CD8-positive, alpha-beta memory T cell (primary cell): ENCODE measurements around the gene CPEB1. TPM values are rescaled to one million over a fixed set of nuclear protein-coding genes. Genes with fewer than 3 reads are reported as not detected.
A peak's percentile ranks its signal among the peaks of the same experiment; 100 is the strongest.

Experiments used
- CTCF ChIA-PET: fragments of 350-600 bp; sonication (Branson Sonifier 250); formaldehyde crosslinking; loops from one replicate; lab custom pipeline; 2021; ENCODE audit warnings: antibody characterized with exemption; lab: Charles Lee
- POLR2A ChIA-PET: fragments of 350-600 bp; sonication (Branson Sonifier 250); formaldehyde crosslinking; loops from one replicate; lab custom pipeline; 2021; ENCODE audit warnings: antibody characterized with exemption; lab: Charles Lee
- DNase-seq, 5 donors: peaks; one replicate each; pipeline versions ENCODE4 v3.0.0 to v3.0.0-alpha.2; 2020 to 2022; ENCODE audit warnings: mixed read lengths in 1 of 5
- H3K27ac ChIP-seq: one replicate; pipeline ENCODE4 v1.7.0; 2013; ENCODE audit warnings: low read depth, mild to moderate bottlenecking, low read length, moderate library complexity
- H3K27me3 ChIP-seq: 2 replicates; pipeline ENCODE4 v1.7.0; 2013; ENCODE audit warnings: low read length, mild to moderate bottlenecking; ENCODE audit not compliant: insufficient read depth, poor library complexity, severe bottlenecking
- H3K36me3 ChIP-seq: 2 replicates; pipeline ENCODE4 v1.7.0; 2013; ENCODE audit warnings: mild to moderate bottlenecking, low read length, moderate library complexity; ENCODE audit not compliant: insufficient read depth
- H3K4me1 ChIP-seq: 2 replicates; pipeline ENCODE4 v1.7.0; 2013; ENCODE audit warnings: mild to moderate bottlenecking, low read length, moderate library complexity; ENCODE audit not compliant: insufficient read depth
- H3K4me3 ChIP-seq: 2 replicates; pipeline ENCODE4 v1.7.0; 2013; ENCODE audit warnings: mild to moderate bottlenecking, low read length
- H3K9me3 ChIP-seq: 2 replicates; pipeline ENCODE4 v1.7.0; 2013; ENCODE audit warnings: mild to moderate bottlenecking, low read length
- H3K27ac Mint-ChIP-seq, 8 donors: one replicate each; pipeline ENCODE4 v1.8.0; 2020 to 2021; ENCODE audit warnings: mixed read lengths in 8 of 8, mild to moderate bottlenecking in 6 of 8, inconsistent platforms in 3 of 8, moderate library complexity in 3 of 8
- H3K27me3 Mint-ChIP-seq, 2 donors: one replicate each; pipeline ENCODE4 v1.8.0; 2020 to 2021; ENCODE audit warnings: mixed read lengths in 2 of 2, mild to moderate bottlenecking in 1 of 2, moderate library complexity in 1 of 2
- H3K36me3 Mint-ChIP-seq, 3 donors: one replicate each; pipeline ENCODE4 v1.8.0; 2020 to 2021; ENCODE audit warnings: mixed read lengths in 3 of 3, inconsistent platforms in 1 of 3, mild to moderate bottlenecking in 1 of 3
- H3K4me1 Mint-ChIP-seq, 3 donors: one replicate each; pipeline ENCODE4 v1.8.0; 2020 to 2021; ENCODE audit warnings: mixed read lengths in 3 of 3, inconsistent platforms in 1 of 3, mild to moderate bottlenecking in 1 of 3
- H3K4me3 Mint-ChIP-seq, 7 donors: one replicate each; pipeline ENCODE4 v1.8.0; 2020 to 2021; ENCODE audit warnings: mixed read lengths in 7 of 7, mild to moderate bottlenecking in 6 of 7, moderate library complexity in 4 of 7, inconsistent platforms in 2 of 7
- H3K9me3 Mint-ChIP-seq, 5 donors: one replicate each; pipeline ENCODE4 v1.8.0; 2020 to 2022; ENCODE audit warnings: mixed read lengths in 5 of 5, mild to moderate bottlenecking in 3 of 5, moderate library complexity in 2 of 5, inconsistent platforms in 1 of 5
- polyA plus RNA-seq: library from polyadenylated mRNA; unstranded; fragments of 300-500 nt; fragmentation: Illumina TruSeq; gene quantifications from one replicate; pipeline ENCODE4 v1.2.3, GENCODE V29; 2021
- total RNA-seq, 2 experiments: library from RNA; stranded (reverse); gene quantifications; one replicate each; pipeline ENCODE4 v1.2.3, GENCODE V29; 2021

The CPEB1 gene
- total and polyA plus RNA-seq, 3 experiments from 2014 or later, result 0.44 to 1.2 (median 0.44) TPM

DNA sequence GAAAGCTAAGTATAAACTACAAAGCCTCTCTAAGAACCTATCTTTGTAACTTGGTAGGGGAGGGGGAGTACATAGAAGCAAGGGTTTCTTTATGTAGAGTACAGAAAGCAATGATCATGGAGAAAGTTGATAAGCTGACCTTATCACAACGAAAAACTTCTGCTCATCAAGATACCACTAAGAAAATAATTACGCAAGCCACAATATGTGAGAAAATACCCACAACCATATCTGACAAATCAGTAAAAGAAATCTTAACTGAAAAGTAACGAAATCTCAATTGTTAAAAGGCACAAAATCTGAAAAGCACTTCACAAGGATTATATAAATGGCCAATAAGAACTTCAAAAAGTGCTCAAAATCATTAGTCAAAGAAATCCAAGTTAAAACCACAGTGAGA is 71.8 kb downstream of the CPEB1 start:
- Histone ChIP-seq H3K27me3 (peaks cover 3% of the 10 kb centered on the region), H3K27ac (no peak overlapping the region), H3K4me1 (no peaks in the 10 kb centered on the region), H3K4me3 (no peak overlapping the region), H3K36me3 (no peaks in the 10 kb centered on the region), H3K9me3 (no peaks in the 10 kb centered on the region)
- H3K27ac Mint-ChIP-seq, result no peak overlapping the region
- no peaks in the 10 kb centered on the region for H3K9me3 Mint-ChIP-seq
- no peaks in the 10 kb centered on the region for H3K4me1 Mint-ChIP-seq
- no peak for DNase-seq
- POLR2A ChIA-PET, result no interaction called here
- H3K27me3 Mint-ChIP-seq, result peaks cover 4 to 40% of the 10 kb centered on the region in 2 donors
- CTCF ChIA-PET, result interaction anchor here (0.7 kb wide), 1 partner anchor 32 kb away, joined by 3 read pairs; no protein-coding TSS in a partner anchor
- H3K4me3 Mint-ChIP-seq, result no peak overlapping the region
- H3K36me3 Mint-ChIP-seq, result no peaks in the 10 kb centered on the region

DNA sequence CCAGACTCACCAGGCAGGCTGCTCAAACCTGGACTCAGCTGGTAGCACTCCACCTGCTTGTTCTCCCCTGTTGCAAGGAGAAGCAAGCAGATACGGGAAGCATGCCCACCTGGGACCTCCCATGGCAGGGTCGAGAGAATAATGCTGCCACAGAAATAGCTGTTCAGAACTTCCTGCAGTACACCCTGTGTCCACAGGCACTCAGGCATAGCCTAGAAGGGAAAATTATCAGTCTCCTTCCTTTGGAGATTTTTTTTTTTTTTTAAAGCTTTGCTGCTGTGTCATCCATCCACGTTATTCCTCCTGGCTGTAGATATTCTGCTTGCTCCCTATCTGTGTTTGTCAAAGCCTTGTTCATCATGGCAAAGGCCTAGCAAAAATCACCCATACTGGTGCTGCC is 74.2 kb downstream of the CPEB1 start:
- no peak overlapping the region for H3K4me3 Mint-ChIP-seq
- H3K27me3 ChIP-seq, result peaks cover 3% of the 10 kb centered on the region
- no peaks in the 10 kb centered on the region for H3K9me3 ChIP-seq
- no peak overlapping the region for H3K4me3 ChIP-seq
- H3K27ac Mint-ChIP-seq, result no peak overlapping the region
- H3K36me3 Mint-ChIP-seq, result no peaks in the 10 kb centered on the region
- ChIA-PET POLR2A (no interaction called here), CTCF (no interaction called here)
- H3K9me3 Mint-ChIP-seq, result no peaks in the 10 kb centered on the region
- DNase-seq, result no peak
- H3K4me1 Mint-ChIP-seq, result no peaks in the 10 kb centered on the region
- H3K27me3 Mint-ChIP-seq, result peaks cover 3 to 36% of the 10 kb centered on the region in 2 donors
- H3K27ac ChIP-seq, result no peak overlapping the region
- H3K4me1 ChIP-seq, result no peaks in the 10 kb centered on the region
- H3K36me3 ChIP-seq, result no peaks in the 10 kb centered on the region

DNA sequence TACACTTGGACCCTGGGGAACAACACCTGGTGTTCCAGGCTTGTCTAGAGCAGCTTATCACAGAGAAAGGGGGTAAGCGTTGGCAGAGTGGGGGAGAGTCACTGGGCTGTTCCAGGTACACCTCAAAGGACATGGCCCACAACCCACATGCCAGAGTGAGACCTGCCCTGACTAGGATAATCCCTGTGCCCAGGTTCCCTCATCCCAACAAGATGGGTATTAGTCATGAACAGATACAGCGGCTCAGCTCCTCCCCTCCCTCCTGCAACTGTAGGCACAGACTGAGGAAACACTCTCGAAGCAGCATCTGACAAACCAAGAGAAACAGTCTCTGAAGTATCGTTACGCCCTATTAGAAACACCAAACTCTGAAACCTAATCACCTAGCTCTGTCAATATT is 74.9 kb downstream of the CPEB1 start:
- no peak overlapping the region for H3K27ac ChIP-seq
- peaks cover 3% of the 10 kb centered on the region for H3K27me3 ChIP-seq
- H3K27me3 Mint-ChIP-seq, result peaks cover 3 to 36% of the 10 kb centered on the region in 2 donors
- no peaks in the 10 kb centered on the region for H3K36me3 Mint-ChIP-seq
- no peaks in the 10 kb centered on the region for H3K9me3 Mint-ChIP-seq
- no peak overlapping the region for H3K4me3 ChIP-seq
- H3K4me1 Mint-ChIP-seq, result no peaks in the 10 kb centered on the region
- H3K4me3 Mint-ChIP-seq, result no peak overlapping the region
- CTCF ChIA-PET, result interaction anchor here (0.7 kb wide), 1 partner anchor 118 kb away, joined by 3 read pairs; no protein-coding TSS in a partner anchor
- H3K4me1 ChIP-seq, result no peaks in the 10 kb centered on the region
- H3K36me3 ChIP-seq, result no peaks in the 10 kb centered on the region
- peak overlapping the region in 1 of 8 donors; percentile 30 for H3K27ac Mint-ChIP-seq
- no peak for DNase-seq
- POLR2A ChIA-PET, result no interaction called here
- H3K9me3 ChIP-seq, result no peaks in the 10 kb centered on the region

DNA sequence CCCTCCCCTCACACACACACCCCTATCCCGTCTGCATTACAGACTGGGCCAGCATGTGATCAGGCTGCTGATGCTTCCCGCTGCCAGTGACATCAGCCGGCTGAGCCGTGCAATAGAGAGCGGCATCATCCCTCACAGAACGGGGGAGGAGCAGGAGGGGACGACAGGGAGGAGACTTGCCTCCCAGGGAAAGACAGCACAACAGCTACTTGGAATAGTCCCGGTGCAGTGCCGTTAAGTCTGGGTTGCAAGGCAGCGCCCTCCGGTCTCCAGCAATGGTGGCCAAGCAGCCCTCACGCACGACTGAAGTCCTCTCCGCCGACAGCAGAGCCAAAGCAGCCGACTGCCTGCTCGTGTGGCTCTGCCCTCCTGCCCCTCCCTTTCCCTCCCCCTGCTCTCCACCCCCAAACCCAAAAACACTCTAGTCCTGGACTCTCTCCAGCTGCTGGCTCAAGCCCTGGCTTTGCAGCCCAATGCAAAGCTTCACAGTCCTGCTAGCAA is 75.4 kb downstream of the CPEB1 start:
- peak overlapping the region in 2 of 8 donors; percentile 12 to 30 for H3K27ac Mint-ChIP-seq
- peaks cover 3% of the 10 kb centered on the region for H3K27me3 ChIP-seq
- POLR2A ChIA-PET, result no interaction called here
- H3K27ac ChIP-seq, result no peak overlapping the region
- H3K9me3 Mint-ChIP-seq, result no peaks in the 10 kb centered on the region
- no peaks in the 10 kb centered on the region for H3K36me3 Mint-ChIP-seq
- H3K4me3 ChIP-seq, result no peak overlapping the region
- DNase-seq, result no peak
- H3K27me3 Mint-ChIP-seq, result peaks cover 3 to 39% of the 10 kb centered on the region in 2 donors
- no peak overlapping the region for H3K4me3 Mint-ChIP-seq
- H3K36me3 ChIP-seq, result no peaks in the 10 kb centered on the region
- CTCF ChIA-PET, result interaction anchor here (0.7 kb wide), 1 partner anchor 118 kb away, joined by 3 read pairs; no protein-coding TSS in a partner anchor
- no peaks in the 10 kb centered on the region for H3K4me1 ChIP-seq
- no peaks in the 10 kb centered on the region for H3K9me3 ChIP-seq
- H3K4me1 Mint-ChIP-seq, result no peaks in the 10 kb centered on the region

DNA sequence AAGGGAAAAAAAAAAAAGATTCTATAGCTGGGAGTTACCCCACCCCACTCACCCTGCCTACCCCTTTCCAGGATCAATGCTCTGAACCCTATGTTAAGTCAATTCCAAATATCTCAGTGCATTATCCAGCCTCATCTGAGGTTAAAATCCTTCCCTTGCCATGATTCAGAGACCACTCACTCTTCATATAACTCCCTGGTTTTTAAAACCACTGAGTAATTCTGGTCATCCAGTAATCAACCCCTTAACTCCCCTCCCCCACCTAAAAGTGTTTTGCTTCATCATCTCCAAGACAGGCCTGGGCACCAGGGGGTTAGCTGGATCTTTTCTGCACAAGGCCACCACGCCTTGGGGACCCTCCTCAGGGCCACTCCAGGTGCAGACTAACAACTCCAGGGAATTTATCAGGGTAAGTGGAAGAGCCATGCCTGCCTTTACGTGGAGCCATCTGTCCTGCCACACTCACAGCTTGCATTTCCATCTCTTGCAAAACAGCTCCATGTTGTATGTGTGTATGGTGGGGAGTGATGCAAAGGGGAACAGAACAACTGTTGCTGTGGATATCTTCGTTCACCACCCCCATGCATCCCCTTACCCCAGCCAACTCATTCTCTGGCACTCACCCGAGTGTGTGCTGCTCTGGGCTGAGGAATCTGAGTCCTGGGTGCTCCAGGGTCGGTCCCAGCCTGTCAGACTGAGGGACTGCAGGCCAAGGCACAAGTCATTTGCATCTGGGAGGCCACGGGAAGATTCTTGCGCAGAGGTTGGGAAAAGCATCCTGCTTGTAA is 76.2 kb downstream of the CPEB1 start:
- H3K4me1 Mint-ChIP-seq, result no peaks in the 10 kb centered on the region
- Histone ChIP-seq H3K4me3 (no peak overlapping the region), H3K27ac (no peak overlapping the region), H3K9me3 (no peaks in the 10 kb centered on the region), H3K4me1 (no peaks in the 10 kb centered on the region), H3K36me3 (no peaks in the 10 kb centered on the region), H3K27me3 (peaks cover 3% of the 10 kb centered on the region)
- H3K27me3 Mint-ChIP-seq, result peaks cover 3 to 38% of the 10 kb centered on the region in 2 donors
- no peaks in the 10 kb centered on the region for H3K9me3 Mint-ChIP-seq
- H3K4me3 Mint-ChIP-seq, result no peak overlapping the region
- DNase-seq, result no peak
- no peaks in the 10 kb centered on the region for H3K36me3 Mint-ChIP-seq
- H3K27ac Mint-ChIP-seq, result no peak overlapping the region
- ChIA-PET CTCF (no interaction called here), POLR2A (no interaction called here)

DNA sequence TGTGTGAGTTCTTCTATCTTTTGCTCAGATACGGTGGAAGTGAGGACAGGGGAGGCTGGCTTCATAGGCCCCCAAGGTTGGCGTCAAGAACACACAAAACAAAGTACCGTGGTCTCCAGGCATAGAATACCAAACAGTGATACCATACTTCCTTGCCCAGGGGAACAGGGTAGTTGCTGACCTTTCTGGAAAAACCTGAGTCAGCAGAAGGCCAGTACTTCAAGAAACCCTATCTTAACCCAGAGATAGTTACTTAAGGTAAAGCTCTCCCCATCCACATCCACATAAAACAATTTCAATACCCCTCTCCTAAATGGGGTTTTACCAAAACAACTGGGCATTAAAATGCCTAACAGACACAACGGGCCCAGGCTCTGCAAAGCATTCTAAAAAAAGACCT is 77.3 kb downstream of the CPEB1 start:
- Mint-ChIP-seq H3K9me3 (no peaks in the 10 kb centered on the region), H3K27ac (no peak overlapping the region)

DNA sequence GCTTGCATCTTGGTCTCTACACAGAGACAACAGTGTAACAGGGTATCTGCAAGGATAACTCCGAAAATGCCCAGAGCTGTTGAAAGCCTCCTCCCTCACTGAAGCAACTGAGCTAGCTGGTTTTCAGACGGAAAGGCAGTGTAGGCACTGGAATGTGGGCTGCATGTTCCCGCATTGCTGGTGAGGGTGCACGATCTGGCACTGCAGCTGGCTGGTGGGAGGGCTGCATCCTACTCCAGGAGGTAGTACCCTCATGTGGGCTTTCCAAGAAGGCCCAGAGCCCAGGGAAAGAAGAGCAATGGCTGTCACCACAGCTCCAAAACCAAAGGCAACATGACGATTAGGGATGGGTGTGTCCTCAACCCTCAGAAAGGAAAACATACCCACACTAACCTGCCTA is 78.2 kb downstream of the CPEB1 start:
- Histone ChIP-seq H3K9me3 (no peaks in the 10 kb centered on the region), H3K27ac (no peak overlapping the region), H3K36me3 (no peaks in the 10 kb centered on the region), H3K27me3 (peaks cover 3% of the 10 kb centered on the region), H3K4me3 (no peak overlapping the region), H3K4me1 (no peaks in the 10 kb centered on the region)
- Mint-ChIP-seq H3K9me3 (no peaks in the 10 kb centered on the region), H3K4me1 (no peaks in the 10 kb centered on the region), H3K27ac (no peak overlapping the region), H3K4me3 (no peak overlapping the region), H3K36me3 (no peaks in the 10 kb centered on the region), H3K27me3 (peaks cover 3 to 28% of the 10 kb centered on the region in 2 donors)
- POLR2A ChIA-PET, result no interaction called here
- CTCF ChIA-PET, result no interaction called here
- DNase-seq, result no peak

More for the DNA sequence above, 77.3 kb downstream of the CPEB1 start:
- no peaks in the 10 kb centered on the region for H3K36me3 Mint-ChIP-seq
- H3K4me3 Mint-ChIP-seq, result no peak overlapping the region
- H3K27me3 Mint-ChIP-seq, result peaks cover 3 to 31% of the 10 kb centered on the region in 2 donors
- Histone ChIP-seq H3K4me1 (no peaks in the 10 kb centered on the region), H3K9me3 (no peaks in the 10 kb centered on the region), H3K27me3 (peaks cover 3% of the 10 kb centered on the region), H3K27ac (no peak overlapping the region), H3K4me3 (no peak overlapping the region), H3K36me3 (no peaks in the 10 kb centered on the region)
- DNase-seq, result no peak
- no peaks in the 10 kb centered on the region for H3K4me1 Mint-ChIP-seq
- ChIA-PET CTCF (no interaction called here), POLR2A (no interaction called here)

DNA sequence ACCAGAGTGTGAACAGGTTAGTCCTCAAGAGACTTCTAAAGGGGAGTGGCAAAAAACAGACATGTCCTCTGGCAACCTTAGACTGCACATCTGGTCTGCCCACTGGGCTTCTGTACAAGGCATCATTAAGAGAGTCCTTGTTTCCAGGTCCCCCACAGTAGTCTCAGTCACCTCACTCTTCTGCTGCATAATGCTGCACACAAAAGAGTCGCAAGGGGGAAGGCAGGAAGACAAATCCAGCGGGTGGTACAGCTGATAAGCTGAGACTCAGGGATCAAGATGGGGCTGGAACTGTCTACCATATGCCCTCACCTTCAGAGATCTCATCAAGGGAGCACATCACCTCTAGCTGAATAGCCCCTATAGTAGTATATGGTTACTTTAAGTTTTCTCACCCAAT is 79.5 kb downstream of the CPEB1 start:
- H3K27ac Mint-ChIP-seq, result no peak overlapping the region
- Histone ChIP-seq H3K9me3 (no peaks in the 10 kb centered on the region), H3K4me1 (no peaks in the 10 kb centered on the region), H3K27me3 (no peaks in the 10 kb centered on the region), H3K27ac (no peak overlapping the region), H3K4me3 (no peak overlapping the region), H3K36me3 (no peaks in the 10 kb centered on the region)
- H3K27me3 Mint-ChIP-seq, result peaks cover 0 to 17% of the 10 kb centered on the region in 2 donors
- no peak for DNase-seq
- H3K4me1 Mint-ChIP-seq, result no peaks in the 10 kb centered on the region
- ChIA-PET CTCF (no interaction called here), POLR2A (no interaction called here)
- no peak overlapping the region for H3K4me3 Mint-ChIP-seq
- H3K9me3 Mint-ChIP-seq, result no peaks in the 10 kb centered on the region
- H3K36me3 Mint-ChIP-seq, result no peaks in the 10 kb centered on the region
